Measurements from ENCODE around the gene POLD2.

GRCh38 chr7:44112997-44113763 lies 10.2 kb downstream of the POLD2 start:
- TF ChIP-seq CTCF (IDR thresholded peaks at IDR 0.05): no peak
- TF ChIP-seq POLR2A (IDR thresholded peaks at IDR 0.05): no peak

Measured in suprapubic skin (tissue), 3 donors.